ENCODE measurements around the gene ABCA13.

GRCh38 chr7:48540746-48541145 is 369.5 kb downstream of the ABCA13 start:
- no peak for TF ChIP-seq EP300 (IDR thresholded peaks at IDR 0.05; ENCODE audit: borderline replicate concordance)
- no peak for TF ChIP-seq REST (IDR thresholded peaks at IDR 0.05; ENCODE audit: low read depth)
- no peak for TF ChIP-seq CREB1 (IDR thresholded peaks at IDR 0.05; ENCODE audit: low read depth)
- TF ChIP-seq TAF1 (IDR thresholded peaks at IDR 0.05; ENCODE audit: low read depth) = no peak
- no peak for TF ChIP-seq CEBPB (IDR thresholded peaks at IDR 0.05)
- TF ChIP-seq EGR1 (IDR thresholded peaks at IDR 0.05) = no peak
- TF ChIP-seq FOXM1 (IDR thresholded peaks at IDR 0.05; ENCODE audit: borderline replicate concordance, low read depth) = no peak
- no peak for TF ChIP-seq NFIC (IDR thresholded peaks at IDR 0.05)
- TF ChIP-seq RAD21 (IDR thresholded peaks at IDR 0.05; ENCODE audit: low read depth) = no peak
- TF ChIP-seq YY1 (IDR thresholded peaks at IDR 0.05; ENCODE audit: low read depth) = no peak

Measured in Ishikawa (cell line).